ENCODE measurements around the gene PTPN22. TPM values are rescaled to one million over a fixed set of nuclear protein-coding genes. Genes with fewer than 3 reads are reported as not detected.

PTPN22 gene
- total RNA-seq, 6 donors from 2014 or later: 6.7 to 15.2 (median 9.9) TPM

GRCh38 chr1:113783254-113784103 lies 88.0 kb downstream of the PTPN22 start:
- peak in 1 of 2 donors; percentile 68 for DNase-seq
- Histone ChIP-seq H3K27me3 (no peaks in the 10 kb centered on the region), H3K27ac (peak overlapping the region; percentile 40 to 78 (median 77)), H3K4me3 (no peak overlapping the region), H3K4me1 (peaks cover 44 to 72% (median 52%) of the 10 kb centered on the region in 4 donors), H3K9me3 (no peaks in the 10 kb centered on the region), H3K36me3 (no peaks in the 10 kb centered on the region)
- ATAC-seq (ENCODE audit: low FRiP score in 2 of 2): peak; percentile 87 to 90
- TF ChIP-seq POLR2AphosphoS5 (IDR thresholded peaks at IDR 0.05) (peak in 1 of 2 donors; percentile 54), CTCF (IDR thresholded peaks at IDR 0.05) (no peak), EP300 (IDR thresholded peaks at IDR 0.05) (peak in 1 of 4 donors; percentile 2), POLR2A (IDR thresholded peaks at IDR 0.05) (no peak)
- 15 to 24% methylated on average over 4 of the region's 4 CpGs for WGBS, 2 donors

- DNase-seq: no peak
- Histone ChIP-seq H3K27ac (peak overlapping the region in 2 of 4 donors; percentile 77 to 78), H3K27me3 (no peaks in the 10 kb centered on the region), H3K36me3 (peaks cover 0 to under 1% (median 0%) of the 10 kb centered on the region in 4 donors), H3K4me1 (peaks cover 44 to 69% (median 52%) of the 10 kb centered on the region in 4 donors), H3K9me3 (no peaks in the 10 kb centered on the region), H3K4me3 (no peak overlapping the region)
- TF ChIP-seq POLR2AphosphoS5 (IDR thresholded peaks at IDR 0.05): no peak
- TF ChIP-seq POLR2A (IDR thresholded peaks at IDR 0.05): no peak
- TF ChIP-seq CTCF (IDR thresholded peaks at IDR 0.05): no peak
- no peak for TF ChIP-seq EP300 (IDR thresholded peaks at IDR 0.05)
- 22 to 33% methylated on average over 2 of the region's 2 CpGs for WGBS, 2 donors
- no peak for ATAC-seq (ENCODE audit: low FRiP score in 2 of 2)
These were observed 89.1 kb downstream of the PTPN22 start for GRCh38 chr1:113782406-113782805.

GRCh38 chr1:113780374-113781146 lies 91.0 kb downstream of the PTPN22 start:
- H3K4me3 ChIP-seq: no peak overlapping the region
- DNase-seq: no peak
- H3K27ac ChIP-seq: peak overlapping the region in 2 of 4 donors; percentile 31 to 78
- no peak for ATAC-seq (ENCODE audit: low FRiP score in 2 of 2)
- WGBS, 2 donors: 54 to 60% methylated on average over 5 of the region's 5 CpGs
- H3K36me3 ChIP-seq: peaks cover 0 to 18% (median 5%) of the 10 kb centered on the region in 4 donors
- TF ChIP-seq CTCF (IDR thresholded peaks at IDR 0.05) (no peak), POLR2AphosphoS5 (IDR thresholded peaks at IDR 0.05) (no peak), EP300 (IDR thresholded peaks at IDR 0.05) (no peak), POLR2A (IDR thresholded peaks at IDR 0.05) (no peak)
- H3K9me3 ChIP-seq: no peaks in the 10 kb centered on the region
- no peaks in the 10 kb centered on the region for H3K27me3 ChIP-seq
- peaks cover 44 to 61% (median 52%) of the 10 kb centered on the region in 4 donors for H3K4me1 ChIP-seq

GRCh38 chr1:113779542-113779941 lies 92.0 kb downstream of the PTPN22 start:
- H3K4me1 ChIP-seq: peaks cover 42 to 53% (median 47%) of the 10 kb centered on the region in 4 donors
- no peak for TF ChIP-seq POLR2AphosphoS5 (IDR thresholded peaks at IDR 0.05)
- TF ChIP-seq EP300 (IDR thresholded peaks at IDR 0.05): no peak
- no peak for TF ChIP-seq POLR2A (IDR thresholded peaks at IDR 0.05)
- no peak for TF ChIP-seq CTCF (IDR thresholded peaks at IDR 0.05)
- WGBS, 2 donors: 90 to 95% methylated on average over 6 of the region's 6 CpGs

More at GRCh38 chr1:113779542-113779941, 92.0 kb downstream of the PTPN22 start:
- Histone ChIP-seq H3K36me3 (peaks cover 0 to 27% (median 5%) of the 10 kb centered on the region in 4 donors), H3K27me3 (no peaks in the 10 kb centered on the region), H3K9me3 (no peaks in the 10 kb centered on the region), H3K4me3 (no peak overlapping the region), H3K27ac (peak overlapping the region in 1 of 4 donors; percentile 6)
- ATAC-seq (ENCODE audit: low FRiP score in 2 of 2) (no peak), DNase-seq (no peak)
